Panc1 (cell line): Measurements from ENCODE around the gene MDFIC2. TPM values are rescaled to one million over a fixed set of nuclear protein-coding genes. Genes with fewer than 3 reads are reported as not detected.

ENCODE experiments used
- ATAC-seq: fragments of 200-7000 bp; cut with Tn5 transposase; 2 replicates; pipeline ENCODE4 v1.9.1; 2020; ENCODE audit warnings: mild to moderate bottlenecking, moderate library complexity
- BruUV-seq: library from RNA; stranded (reverse); fragments of 400-500 nt; replicated peaks from 2 replicates; lab custom pipeline; 2021; lab: Mats Ljungman, UMichigan
- CTCF ChIA-PET: fragments of 300-600 bp; sonication (Branson Sonifier 250); formaldehyde crosslinking; loops from one replicate; lab custom pipeline; 2022; ENCODE audit warnings: antibody characterized with exemption; lab: Charles Lee
- POLR2A ChIA-PET: fragments of 300-600 bp; sonication (Branson Sonifier 250); formaldehyde crosslinking; loops from one replicate; lab custom pipeline; 2022; ENCODE audit warnings: antibody characterized with exemption; lab: Charles Lee
- DNase-seq: peaks from one replicate; pipeline ENCODE4 v3.0.0-alpha.2; 2010; ENCODE audit warnings: low read depth, low spot score
- H3K27ac ChIP-seq: 2 replicates; pipeline ENCODE4 v1.5.1; 2011; ENCODE audit warnings: mild to moderate bottlenecking, low read length, inconsistent platforms
- H3K27me3 ChIP-seq: fragments of 200-500 bp; sonication (Bioruptor generic); 2 replicates; pipeline ENCODE4 v1.6.0; 2014; ENCODE audit warnings: low read length, inconsistent platforms; ENCODE audit not compliant: control insufficient read depth, insufficient read depth
- H3K36me3 ChIP-seq: fragments of 200-500 bp; sonication (Bioruptor generic); 2 replicates; pipeline ENCODE4 v1.5.1; 2014; ENCODE audit warnings: inconsistent platforms, mild to moderate bottlenecking, low read length, moderate library complexity; ENCODE audit not compliant: control insufficient read depth, insufficient read depth
- H3K4me1 ChIP-seq: 2 replicates; pipeline ENCODE4 v1.5.1; 2011; ENCODE audit warnings: inconsistent platforms, mild to moderate bottlenecking, low read length, moderate library complexity; ENCODE audit not compliant: control insufficient read depth, insufficient read depth
- H3K4me3 ChIP-seq, 2 experiments: 2 replicates each; pipeline ENCODE4 v1.5.1; 2011 to 2012; ENCODE audit warnings: low read depth in 2 of 2, low read length in 2 of 2, mild to moderate bottlenecking in 2 of 2, inconsistent platforms in 1 of 2, moderate library complexity in 1 of 2
- H3K9me3 ChIP-seq: fragments of 200-500 bp; sonication (Bioruptor generic); 2 replicates; pipeline ENCODE4 v1.5.1; 2014; ENCODE audit warnings: low read depth, mild to moderate bottlenecking, inconsistent platforms, low read length, moderate library complexity; ENCODE audit not compliant: control insufficient read depth, insufficient read depth
- POLR2AphosphoS5 ChIP-seq: IDR thresholded peaks from 2 replicates; pipeline ENCODE4 v1.6.1; 2012; ENCODE audit warnings: mild to moderate bottlenecking, low read depth, low read length, moderate library complexity
- SIN3A ChIP-seq: IDR thresholded peaks from 2 replicates; pipeline ENCODE4 v1.6.1; 2012; ENCODE audit warnings: low read depth, mild to moderate bottlenecking, low read length, moderate library complexity, borderline replicate concordance; ENCODE audit not compliant: insufficient read depth
- TCF7L2 ChIP-seq: IDR thresholded peaks from 2 replicates; pipeline ENCODE4 v1.6.1; 2011; ENCODE audit warnings: mild to moderate bottlenecking, low read depth, low read length, inconsistent platforms
- in situ Hi-C: cut with HindIII; loops from 2 replicates; pipeline ENCODE4 v1.10.0; 2016; ENCODE audit warnings: low sequenced_read_pairs, low pct_unique_long_range_greater_than_20kb
- intact Hi-C: fragments of 100-400 bp; cut with micrococcal nuclease; formaldehyde crosslinking; loops from one replicate; pipeline ENCODE4 v1.10.0; 2022; ENCODE audit not compliant: unreplicated experiment
- total RNA-seq: library from RNA; stranded (reverse); gene quantifications from one replicate; pipeline ENCODE4 v1.2.1, GENCODE V29; 2021; ENCODE audit not compliant: unreplicated experiment
- TF ChIP-seq, protein P1 (sequence below): fragments of 450-650 bp; IDR thresholded peaks from 2 replicates; pipeline ENCODE4 v1.5.1; 2017; ENCODE audit warnings: mild to moderate bottlenecking
- TF ChIP-seq, protein P2 (sequence below), 2 experiments: IDR thresholded peaks; 2 replicates each; pipeline ENCODE4 v1.6.1; 2011 to 2012; ENCODE audit warnings: low read depth in 2 of 2, control low read depth in 1 of 2, low read length in 1 of 2, mild to moderate bottlenecking in 1 of 2, moderate library complexity in 1 of 2; ENCODE audit not compliant: insufficient read depth in 1 of 2

MDFIC2 gene
- total RNA-seq, 1 experiment from 2014 or later, result not detected

GRCh38 chr3:70333080-70333479, 20.6 kb upstream of the MDFIC2 start:
- in situ Hi-C loops, result no loop called here

DNA sequence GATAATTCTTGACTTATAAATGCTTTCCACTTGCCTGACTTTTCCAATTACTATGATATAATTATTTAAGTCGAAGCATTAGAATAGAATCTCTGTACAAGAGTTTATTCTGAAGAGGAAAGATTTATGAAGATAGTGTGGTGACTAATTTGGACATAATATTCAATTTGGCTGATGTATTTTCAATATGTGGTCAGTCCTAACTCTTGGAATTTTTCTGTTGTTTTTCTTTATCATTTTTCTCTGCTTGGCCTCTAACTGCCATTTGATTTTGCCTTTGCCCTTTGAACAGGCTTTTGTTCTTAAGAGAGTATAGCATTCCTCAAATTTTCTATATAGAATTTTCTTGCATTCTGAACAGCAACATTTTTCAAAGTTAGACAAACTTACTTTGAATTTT, 2.6 kb upstream of the MDFIC2 start:
- ATAC-seq (no peak), DNase-seq (no peak)
- ChIA-PET POLR2A (no interaction called here), CTCF (no interaction called here)
- no peaks in the 10 kb centered on the region for H3K36me3 ChIP-seq
- no peak overlapping the region for H3K27ac ChIP-seq
- TF ChIP-seq POLR2AphosphoS5 (no peak), SIN3A (no peak), TCF7L2 (no peak)
- TF ChIP-seq, protein P1, sequence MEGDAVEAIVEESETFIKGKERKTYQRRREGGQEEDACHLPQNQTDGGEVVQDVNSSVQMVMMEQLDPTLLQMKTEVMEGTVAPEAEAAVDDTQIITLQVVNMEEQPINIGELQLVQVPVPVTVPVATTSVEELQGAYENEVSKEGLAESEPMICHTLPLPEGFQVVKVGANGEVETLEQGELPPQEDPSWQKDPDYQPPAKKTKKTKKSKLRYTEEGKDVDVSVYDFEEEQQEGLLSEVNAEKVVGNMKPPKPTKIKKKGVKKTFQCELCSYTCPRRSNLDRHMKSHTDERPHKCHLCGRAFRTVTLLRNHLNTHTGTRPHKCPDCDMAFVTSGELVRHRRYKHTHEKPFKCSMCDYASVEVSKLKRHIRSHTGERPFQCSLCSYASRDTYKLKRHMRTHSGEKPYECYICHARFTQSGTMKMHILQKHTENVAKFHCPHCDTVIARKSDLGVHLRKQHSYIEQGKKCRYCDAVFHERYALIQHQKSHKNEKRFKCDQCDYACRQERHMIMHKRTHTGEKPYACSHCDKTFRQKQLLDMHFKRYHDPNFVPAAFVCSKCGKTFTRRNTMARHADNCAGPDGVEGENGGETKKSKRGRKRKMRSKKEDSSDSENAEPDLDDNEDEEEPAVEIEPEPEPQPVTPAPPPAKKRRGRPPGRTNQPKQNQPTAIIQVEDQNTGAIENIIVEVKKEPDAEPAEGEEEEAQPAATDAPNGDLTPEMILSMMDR, result no peak
- TF ChIP-seq, protein P2, sequence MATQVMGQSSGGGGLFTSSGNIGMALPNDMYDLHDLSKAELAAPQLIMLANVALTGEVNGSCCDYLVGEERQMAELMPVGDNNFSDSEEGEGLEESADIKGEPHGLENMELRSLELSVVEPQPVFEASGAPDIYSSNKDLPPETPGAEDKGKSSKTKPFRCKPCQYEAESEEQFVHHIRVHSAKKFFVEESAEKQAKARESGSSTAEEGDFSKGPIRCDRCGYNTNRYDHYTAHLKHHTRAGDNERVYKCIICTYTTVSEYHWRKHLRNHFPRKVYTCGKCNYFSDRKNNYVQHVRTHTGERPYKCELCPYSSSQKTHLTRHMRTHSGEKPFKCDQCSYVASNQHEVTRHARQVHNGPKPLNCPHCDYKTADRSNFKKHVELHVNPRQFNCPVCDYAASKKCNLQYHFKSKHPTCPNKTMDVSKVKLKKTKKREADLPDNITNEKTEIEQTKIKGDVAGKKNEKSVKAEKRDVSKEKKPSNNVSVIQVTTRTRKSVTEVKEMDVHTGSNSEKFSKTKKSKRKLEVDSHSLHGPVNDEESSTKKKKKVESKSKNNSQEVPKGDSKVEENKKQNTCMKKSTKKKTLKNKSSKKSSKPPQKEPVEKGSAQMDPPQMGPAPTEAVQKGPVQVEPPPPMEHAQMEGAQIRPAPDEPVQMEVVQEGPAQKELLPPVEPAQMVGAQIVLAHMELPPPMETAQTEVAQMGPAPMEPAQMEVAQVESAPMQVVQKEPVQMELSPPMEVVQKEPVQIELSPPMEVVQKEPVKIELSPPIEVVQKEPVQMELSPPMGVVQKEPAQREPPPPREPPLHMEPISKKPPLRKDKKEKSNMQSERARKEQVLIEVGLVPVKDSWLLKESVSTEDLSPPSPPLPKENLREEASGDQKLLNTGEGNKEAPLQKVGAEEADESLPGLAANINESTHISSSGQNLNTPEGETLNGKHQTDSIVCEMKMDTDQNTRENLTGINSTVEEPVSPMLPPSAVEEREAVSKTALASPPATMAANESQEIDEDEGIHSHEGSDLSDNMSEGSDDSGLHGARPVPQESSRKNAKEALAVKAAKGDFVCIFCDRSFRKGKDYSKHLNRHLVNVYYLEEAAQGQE (IDR thresholded peaks at IDR 0.05; ENCODE audit: insufficient read depth in 1 of 2, low read depth in 2 of 2, low read length in 1 of 2), result no peak
- no TSS peak for BruUV-seq
- in situ Hi-C loops, result no loop called here
- no peaks in the 10 kb centered on the region for H3K27me3 ChIP-seq
- no peaks in the 10 kb centered on the region for H3K9me3 ChIP-seq
- H3K4me3 ChIP-seq, result no peak overlapping the region
- intact Hi-C loops, result no loop called here
- H3K4me1 ChIP-seq, result no peaks in the 10 kb centered on the region

More at GRCh38 chr3:70333080-70333479, 20.6 kb upstream of the MDFIC2 start:
- POLR2A ChIA-PET, result no interaction called here
- no TSS peak for BruUV-seq
- H3K27ac ChIP-seq, result no peak overlapping the region
- intact Hi-C loops, result no loop called here
- H3K4me3 ChIP-seq, result no peak overlapping the region
- CTCF ChIA-PET, result no interaction called here
- no peaks in the 10 kb centered on the region for H3K9me3 ChIP-seq
- ATAC-seq (no peak), DNase-seq (no peak)
- no peaks in the 10 kb centered on the region for H3K4me1 ChIP-seq
- no peaks in the 10 kb centered on the region for H3K36me3 ChIP-seq
- TF ChIP-seq, protein P2 (IDR thresholded peaks at IDR 0.05; ENCODE audit: insufficient read depth in 1 of 2, low read depth in 2 of 2, low read length in 1 of 2), result no peak
- TF ChIP-seq SIN3A, result no peak
- TF ChIP-seq, protein P1, result no peak
- no peak for TF ChIP-seq POLR2AphosphoS5
- no peak for TF ChIP-seq TCF7L2
- H3K27me3 ChIP-seq, result no peaks in the 10 kb centered on the region
